ENCODE measurements around the gene RASGEF1C.

Gene RASGEF1C

GRCh38 chr5:180119031-180119902 lies 89.7 kb downstream of the RASGEF1C start:
- DNase-seq (ENCODE audit: low spot score): no peak

DNA sequence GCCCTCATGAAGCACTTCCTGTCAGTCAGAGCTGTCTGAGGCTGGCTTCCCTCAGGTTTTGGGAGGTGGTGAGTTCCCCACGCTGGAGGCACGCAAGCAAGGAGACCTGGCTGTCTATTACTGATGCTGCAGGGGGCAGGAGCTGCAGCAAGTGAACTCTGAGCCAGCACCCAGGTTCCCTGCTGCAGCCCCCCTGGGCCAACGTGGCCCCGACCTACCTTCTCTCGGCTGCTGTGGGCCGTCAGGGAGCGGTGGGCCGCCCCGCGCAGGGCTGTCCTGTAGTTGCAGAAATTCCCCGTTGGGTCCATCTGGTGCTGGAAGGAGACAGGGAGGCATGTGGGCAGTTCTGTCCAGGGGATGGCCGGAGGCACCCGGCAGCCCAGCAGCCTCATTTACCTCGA lies 90.6 kb downstream of the RASGEF1C start:
- no peak for DNase-seq (ENCODE audit: low spot score)

- no peak for DNase-seq (ENCODE audit: low spot score)
Observed at GRCh38 chr5:180117000-180117725, 91.8 kb downstream of the RASGEF1C start.

GRCh38 chr5:180116077-180116999 lies 92.7 kb downstream of the RASGEF1C start:
- no peak for DNase-seq (ENCODE audit: low spot score)

GRCh38 chr5:180115326-180116076 lies 93.5 kb downstream of the RASGEF1C start:
- DNase-seq (ENCODE audit: low spot score): no peak

DNA sequence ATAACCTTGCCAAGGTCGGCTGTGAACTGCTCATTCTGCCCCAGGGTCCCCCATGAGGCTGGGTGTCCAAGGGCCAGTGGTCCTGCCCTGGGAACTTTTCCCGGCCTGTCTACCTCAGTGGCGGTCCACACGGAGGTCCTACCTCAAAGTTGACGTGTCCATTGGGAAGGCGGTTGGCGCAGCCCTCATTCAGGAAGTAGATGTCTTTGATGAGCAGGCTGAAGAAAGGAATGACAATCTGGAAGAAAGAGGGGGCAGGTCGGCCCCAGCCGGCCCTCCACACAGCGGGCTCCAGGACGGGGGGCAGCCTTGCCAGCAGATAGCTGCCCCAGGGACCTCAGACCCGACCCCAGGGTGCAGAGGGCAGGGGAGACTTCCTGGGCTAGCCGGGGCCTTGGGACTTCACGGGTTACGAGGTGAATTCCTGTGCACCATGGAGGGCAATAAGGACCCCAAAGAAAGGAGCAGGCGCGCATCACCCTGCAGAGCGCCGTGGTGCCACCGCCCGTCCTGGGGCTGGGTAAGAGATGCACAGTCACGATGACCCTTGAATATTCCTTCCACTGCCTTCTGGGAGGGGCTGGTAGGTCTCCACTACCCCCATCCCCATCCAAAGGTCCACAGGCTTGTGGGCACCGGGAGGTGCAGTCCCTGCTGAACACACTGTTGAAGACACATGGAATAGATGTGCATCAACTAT lies 94.6 kb downstream of the RASGEF1C start:
- no peak for DNase-seq (ENCODE audit: low spot score)

- DNase-seq (ENCODE audit: low spot score): no peak
Observed at GRCh38 chr5:180113660-180114303, 95.2 kb downstream of the RASGEF1C start.

DNA sequence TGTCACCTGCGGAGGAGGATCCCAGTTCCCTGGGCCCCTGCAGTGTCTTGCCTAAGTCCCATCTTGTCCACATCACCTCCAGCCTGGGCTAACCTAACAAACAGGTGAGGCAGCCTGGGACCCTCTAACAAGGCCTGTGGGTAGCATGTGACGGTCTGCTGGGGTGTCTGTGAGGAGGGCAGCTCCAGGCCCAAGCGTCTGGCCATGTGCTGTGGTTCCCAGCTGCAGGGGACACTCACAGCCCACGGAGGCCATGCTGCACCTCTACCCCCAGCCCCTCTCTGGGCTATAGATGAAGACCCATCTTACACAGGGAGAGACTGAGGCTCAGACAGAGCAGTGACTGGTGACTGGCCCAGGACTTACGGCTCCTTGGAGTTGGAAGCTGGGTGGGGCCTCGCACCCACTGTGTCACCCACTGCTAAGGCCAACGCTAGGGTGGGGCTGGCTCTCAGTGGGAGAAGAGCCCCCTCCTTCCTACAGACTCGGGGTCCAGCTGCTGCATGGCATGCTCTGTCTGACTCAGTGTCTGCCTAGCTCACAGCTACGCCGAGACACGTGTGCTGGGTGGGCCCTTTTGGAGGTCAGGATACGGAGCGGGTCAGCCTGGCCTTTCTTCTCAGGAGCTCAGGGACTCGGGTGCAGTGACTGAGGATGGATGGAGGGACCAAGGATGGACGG lies 96.7 kb downstream of the RASGEF1C start:
- DNase-seq (ENCODE audit: low spot score): no peak

DNA sequence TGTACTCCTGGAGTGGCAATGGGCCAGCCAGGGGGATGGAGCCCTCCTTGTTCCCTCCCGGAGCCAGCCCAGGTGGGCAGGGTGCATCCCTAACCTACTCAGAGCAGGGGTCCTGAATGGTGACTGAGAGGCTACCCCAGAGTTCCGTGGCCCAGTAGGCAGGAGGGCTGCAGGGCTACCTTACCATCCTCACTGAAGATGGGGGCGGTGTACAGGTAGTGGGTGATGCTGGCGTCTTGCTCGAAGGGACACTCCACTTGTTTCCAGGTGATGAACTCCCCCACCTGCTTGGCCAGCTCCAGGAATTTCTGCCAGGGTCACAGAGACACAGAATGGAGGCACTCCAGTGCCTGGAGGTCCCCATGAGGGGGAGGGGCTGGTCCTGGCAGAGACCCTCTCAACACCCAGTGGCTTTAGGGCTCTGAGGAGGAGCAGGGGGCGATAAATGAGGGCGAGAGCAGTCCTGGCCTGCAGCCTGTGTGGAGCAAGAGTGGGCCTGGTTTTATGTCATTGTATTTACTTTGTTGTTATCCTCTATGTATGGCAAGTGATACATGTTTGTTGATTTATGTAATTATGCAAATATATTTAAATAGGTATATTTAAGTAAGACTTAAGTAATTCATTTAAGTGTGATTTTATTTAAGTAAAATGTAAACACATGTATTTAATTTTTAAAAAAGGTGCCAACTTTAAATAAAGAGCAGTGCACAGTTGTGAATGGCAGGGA lies 97.6 kb downstream of the RASGEF1C start:
- DNase-seq (ENCODE audit: low spot score): no peak

- no peak for DNase-seq (ENCODE audit: low spot score)
Observed at GRCh38 chr5:180109920-180110319, 99.1 kb downstream of the RASGEF1C start.

GRCh38 chr5:180107005-180107404 lies 102.0 kb downstream of the RASGEF1C start:
- no peak for DNase-seq (ENCODE audit: low spot score)

GRCh38 chr5:180105827-180106312 lies 103.1 kb downstream of the RASGEF1C start:
- no peak for DNase-seq (ENCODE audit: low spot score)

GRCh38 chr5:180104168-180104530 lies 104.9 kb downstream of the RASGEF1C start:
- DNase-seq (ENCODE audit: low spot score): no peak

- no peak for DNase-seq (ENCODE audit: low spot score)
Observed at GRCh38 chr5:180103487-180104167, 105.4 kb downstream of the RASGEF1C start.

GRCh38 chr5:180102636-180103035 lies 106.4 kb downstream of the RASGEF1C start:
- DNase-seq (ENCODE audit: low spot score): no peak

- DNase-seq (ENCODE audit: low spot score): no peak
Observed at GRCh38 chr5:180101451-180102105, 107.4 kb downstream of the RASGEF1C start.

- no peak for DNase-seq (ENCODE audit: low spot score)
Observed at GRCh38 chr5:180100621-180101450, 108.2 kb downstream of the RASGEF1C start.
